SK-N-MC (cell line): ENCODE measurements around the gene DSCAM.

Source experiments
- EZH2 ChIP-seq: fragments of 200-600 bp; sonication (generic); IDR thresholded peaks from one replicate; pipeline ENCODE4 v1.6.1; 2017; ENCODE audit warnings: antibody characterized with exemption
- FOXP2 ChIP-seq: optimal IDR thresholded peaks from 2 replicates; pipeline ENCODE3; 2011; ENCODE audit warnings: mild to moderate bottlenecking, moderate library complexity; ENCODE audit not compliant: insufficient read depth; ENCODE audit errors: extremely low read length, control extremely low read depth
- POLR2AphosphoS5 ChIP-seq: IDR thresholded peaks from 2 replicates; pipeline ENCODE4 v1.6.1; 2012; ENCODE audit warnings: mild to moderate bottlenecking, low read depth, low read length, borderline replicate concordance

- TF ChIP-seq EZH2 (no peak), POLR2AphosphoS5 (no peak), FOXP2 (no peak)
These were observed 684.9 kb downstream of the DSCAM start for GRCh38 chr21:40162075-40162474.
